Measurements from ENCODE around the gene SNRNP25.
"Not testable (repeated sequence)": the region's sequence is repeated elsewhere in the genome, so short reads cannot be mapped to it uniquely, and the experiment has no call there.

- TF ChIP-seq, protein P1, sequence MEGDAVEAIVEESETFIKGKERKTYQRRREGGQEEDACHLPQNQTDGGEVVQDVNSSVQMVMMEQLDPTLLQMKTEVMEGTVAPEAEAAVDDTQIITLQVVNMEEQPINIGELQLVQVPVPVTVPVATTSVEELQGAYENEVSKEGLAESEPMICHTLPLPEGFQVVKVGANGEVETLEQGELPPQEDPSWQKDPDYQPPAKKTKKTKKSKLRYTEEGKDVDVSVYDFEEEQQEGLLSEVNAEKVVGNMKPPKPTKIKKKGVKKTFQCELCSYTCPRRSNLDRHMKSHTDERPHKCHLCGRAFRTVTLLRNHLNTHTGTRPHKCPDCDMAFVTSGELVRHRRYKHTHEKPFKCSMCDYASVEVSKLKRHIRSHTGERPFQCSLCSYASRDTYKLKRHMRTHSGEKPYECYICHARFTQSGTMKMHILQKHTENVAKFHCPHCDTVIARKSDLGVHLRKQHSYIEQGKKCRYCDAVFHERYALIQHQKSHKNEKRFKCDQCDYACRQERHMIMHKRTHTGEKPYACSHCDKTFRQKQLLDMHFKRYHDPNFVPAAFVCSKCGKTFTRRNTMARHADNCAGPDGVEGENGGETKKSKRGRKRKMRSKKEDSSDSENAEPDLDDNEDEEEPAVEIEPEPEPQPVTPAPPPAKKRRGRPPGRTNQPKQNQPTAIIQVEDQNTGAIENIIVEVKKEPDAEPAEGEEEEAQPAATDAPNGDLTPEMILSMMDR (IDR thresholded peaks at IDR 0.05) = not testable (repeated sequence)
- not testable (repeated sequence) for TF ChIP-seq POLR2AphosphoS5, EP300 (IDR thresholded peaks at IDR 0.05)
Observed at GRCh38 chr16:38206-38605, 15.4 kb upstream of the SNRNP25 start.

Measured in sigmoid colon (tissue), 4 donors.